AG04449 (cell line): ENCODE results near the gene HNF4A.

ENCODE experiments used
- CTCF ChIA-PET: fragments of 350-600 bp; formaldehyde crosslinking; extraction: SDS; loops from one replicate; lab custom pipeline; 2021; ENCODE audit warnings: antibody characterized with exemption; lab: Yijun Ruan, JAX
- POLR2A ChIA-PET: fragments of 400-600, 350-600 bp; formaldehyde crosslinking; extraction: SDS; loops from one replicate; lab custom pipeline; 2020; ENCODE audit warnings: antibody characterized with exemption, inconsistent platforms; lab: Yijun Ruan, JAX
- DNase-seq: peaks from one replicate; pipeline ENCODE4 v3.0.0-alpha.2; 2010; ENCODE audit warnings: low read depth, low spot score
- H3K4me3 ChIP-seq: 2 replicates; pipeline ENCODE4 v1.5.1; 2011; ENCODE audit warnings: low read depth, mild to moderate bottlenecking, control low read depth, low read length
- TF ChIP-seq, protein P1 (sequence below): IDR thresholded peaks from one replicate; pipeline ENCODE4 v1.5.1; 2011; ENCODE audit warnings: mild to moderate bottlenecking, moderate library complexity, low read length, control low read depth, inconsistent platforms; ENCODE audit not compliant: insufficient read depth; ENCODE audit errors: missing control alignments

HNF4A gene

GRCh38 chr20:44334306-44334705 lies 21.2 kb upstream of the HNF4A start:
- no peak for DNase-seq
- ChIA-PET POLR2A (no interaction called here), CTCF (interaction anchor here (3.2 kb wide), 1 partner anchor 23 kb away, joined by 19 read pairs; the partner anchor contains the start of gene FITM2)
- no peak overlapping the region for H3K4me3 ChIP-seq
- TF ChIP-seq, protein P1, sequence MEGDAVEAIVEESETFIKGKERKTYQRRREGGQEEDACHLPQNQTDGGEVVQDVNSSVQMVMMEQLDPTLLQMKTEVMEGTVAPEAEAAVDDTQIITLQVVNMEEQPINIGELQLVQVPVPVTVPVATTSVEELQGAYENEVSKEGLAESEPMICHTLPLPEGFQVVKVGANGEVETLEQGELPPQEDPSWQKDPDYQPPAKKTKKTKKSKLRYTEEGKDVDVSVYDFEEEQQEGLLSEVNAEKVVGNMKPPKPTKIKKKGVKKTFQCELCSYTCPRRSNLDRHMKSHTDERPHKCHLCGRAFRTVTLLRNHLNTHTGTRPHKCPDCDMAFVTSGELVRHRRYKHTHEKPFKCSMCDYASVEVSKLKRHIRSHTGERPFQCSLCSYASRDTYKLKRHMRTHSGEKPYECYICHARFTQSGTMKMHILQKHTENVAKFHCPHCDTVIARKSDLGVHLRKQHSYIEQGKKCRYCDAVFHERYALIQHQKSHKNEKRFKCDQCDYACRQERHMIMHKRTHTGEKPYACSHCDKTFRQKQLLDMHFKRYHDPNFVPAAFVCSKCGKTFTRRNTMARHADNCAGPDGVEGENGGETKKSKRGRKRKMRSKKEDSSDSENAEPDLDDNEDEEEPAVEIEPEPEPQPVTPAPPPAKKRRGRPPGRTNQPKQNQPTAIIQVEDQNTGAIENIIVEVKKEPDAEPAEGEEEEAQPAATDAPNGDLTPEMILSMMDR, result no peak

DNA sequence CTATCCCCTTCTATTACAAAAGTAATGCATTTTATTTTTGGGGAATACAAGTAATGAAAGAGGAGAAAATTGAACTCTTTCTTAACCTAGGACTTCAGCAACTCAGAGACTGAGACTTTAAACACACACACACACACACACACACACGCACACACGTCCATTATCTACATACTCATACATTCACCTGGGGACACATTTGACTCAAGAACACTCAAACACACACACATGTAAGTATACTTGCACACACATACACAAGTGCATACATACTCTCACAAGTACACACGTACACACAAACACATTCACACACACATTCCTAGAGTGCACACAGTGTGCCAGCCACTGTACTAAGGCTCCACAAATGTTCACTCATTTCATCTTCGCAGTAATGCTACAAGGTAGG lies 20.8 kb upstream of the HNF4A start:
- POLR2A ChIA-PET, result no interaction called here
- H3K4me3 ChIP-seq, result no peak overlapping the region
- CTCF ChIA-PET, result no interaction called here
- no peak for DNase-seq
- TF ChIP-seq, protein P1, result no peak

DNA sequence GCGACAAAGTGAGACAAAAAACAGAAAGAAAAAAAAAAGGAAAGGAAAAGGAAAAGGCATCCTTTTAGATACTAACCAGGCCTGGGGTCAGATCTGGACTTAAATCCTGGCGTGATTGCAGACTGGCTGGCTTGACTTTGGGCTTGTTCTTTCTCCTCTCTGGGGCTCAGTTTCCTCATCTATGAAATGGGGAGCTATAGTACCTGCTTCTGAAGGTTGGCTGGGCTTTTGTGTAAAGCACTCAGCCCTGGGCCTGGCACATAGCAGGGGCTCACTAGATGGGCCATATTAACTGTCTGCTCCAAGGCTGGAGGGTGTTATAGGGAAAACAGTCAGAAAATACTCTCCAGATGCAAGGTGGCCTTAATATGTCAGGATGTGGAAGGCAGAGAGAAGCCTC lies 19.8 kb upstream of the HNF4A start:
- TF ChIP-seq, protein P1, result no peak
- H3K4me3 ChIP-seq, result no peak overlapping the region
- DNase-seq, result no peak
- CTCF ChIA-PET, result no interaction called here
- POLR2A ChIA-PET, result no interaction called here

DNA sequence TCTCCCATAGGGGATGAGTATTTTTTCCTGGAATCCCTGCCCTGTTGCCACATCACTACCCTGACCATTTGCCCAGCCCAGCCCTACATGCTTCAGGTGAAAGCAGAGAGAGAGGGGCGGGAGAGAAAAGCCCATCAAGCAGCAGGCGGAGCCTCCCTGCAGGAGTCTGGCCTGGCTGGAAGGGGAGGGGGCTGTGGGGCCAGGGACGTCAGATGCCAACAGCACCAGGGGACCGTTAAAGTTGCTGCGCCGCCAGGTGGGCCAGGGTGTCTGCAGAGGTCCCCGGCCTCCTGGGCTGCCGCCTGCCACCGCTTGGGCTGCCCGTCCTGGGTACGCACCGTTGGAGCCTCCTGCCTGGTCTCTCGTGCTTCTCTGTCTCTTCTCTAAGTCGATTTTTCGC lies 19.4 kb upstream of the HNF4A start:
- no peak overlapping the region for H3K4me3 ChIP-seq
- CTCF ChIA-PET, result no interaction called here
- TF ChIP-seq, protein P1, result no peak
- POLR2A ChIA-PET, result no interaction called here
- no peak for DNase-seq

- ChIA-PET POLR2A (no interaction called here), CTCF (interaction anchor here (2.0 kb wide), 1 partner anchor 26 kb away, joined by 6 read pairs; the partner anchor contains the start of gene FITM2)
- H3K4me3 ChIP-seq, result no peak within 1 kb of the TSS
- no peak for DNase-seq
- TF ChIP-seq, protein P1, result no peak
Observed at GRCh38 chr20:44336725-44337380, 18.6 kb upstream of the HNF4A start, which contains the start of gene R3HDML. TSS of gene R3HDML (plus strand) at chr20:44337043. CDS start at chr20:44337158, 115 bp downstream.

GRCh38 chr20:44342248-44342647 lies 13.3 kb upstream of the HNF4A start:
- TF ChIP-seq, protein P1, result no peak
- H3K4me3 ChIP-seq, result no peak overlapping the region
- POLR2A ChIA-PET, result no interaction called here
- CTCF ChIA-PET, result interaction anchor here (0.8 to 1.8 kb wide), 4 partner anchors 31 to 268 kb away, joined by 3 to 7 read pairs (median 4); partner anchors contain the start of gene FITM2
- no peak for DNase-seq
